GM23338 (cell line): Measurements from ENCODE around the gene NPC1L1. TPM values are rescaled to one million over a fixed set of nuclear protein-coding genes. Genes with fewer than 3 reads are reported as not detected.

Experiments
- ATAC-seq: fragments of 200-7000 bp; cut with Tn5 transposase; 3 replicates; pipeline ENCODE4 v1.9.1; 2020
- DNase-seq: peaks from one replicate; pipeline ENCODE4 v3.0.0-alpha.2; 2015; ENCODE audit warnings: low spot score
- H2AFZ ChIP-seq: fragments of 200-600 bp; sonication (generic); 2 replicates; pipeline ENCODE4 v1.8.0; 2016; ENCODE audit warnings: antibody characterized with exemption, mild to moderate bottlenecking, moderate library complexity
- H3F3A ChIP-seq: fragments of 200-600 bp; sonication (generic); replicated peaks from 2 replicates; pipeline ENCODE4 v1.8.0; 2017; ENCODE audit warnings: antibody characterized with exemption, mixed run types, low read depth
- H3K27ac ChIP-seq: fragments of 200-600 bp; sonication (generic); 2 replicates; pipeline ENCODE4 v1.6.1; 2016; ENCODE audit warnings: low read depth
- H3K27me3 ChIP-seq: fragments of 200-600 bp; sonication (generic); 2 replicates; pipeline ENCODE4 v1.8.0; 2016; ENCODE audit warnings: mild to moderate bottlenecking, mixed run types, moderate library complexity; ENCODE audit not compliant: insufficient read depth
- H3K36me3 ChIP-seq: fragments of 200-600 bp; sonication (generic); 2 replicates; pipeline ENCODE4 v1.8.0; 2016; ENCODE audit warnings: mild to moderate bottlenecking; ENCODE audit not compliant: insufficient read depth
- H3K4me1 ChIP-seq: fragments of 200-600 bp; sonication (generic); 2 replicates; pipeline ENCODE4 v1.8.0; 2016; ENCODE audit warnings: mild to moderate bottlenecking, moderate library complexity; ENCODE audit not compliant: insufficient read depth
- H3K4me2 ChIP-seq: fragments of 200-600 bp; sonication (generic); 2 replicates; pipeline ENCODE4 v1.7.1; 2017; ENCODE audit warnings: mixed run types
- H3K4me3 ChIP-seq: fragments of 200-600 bp; sonication (generic); 2 replicates; pipeline ENCODE4 v1.6.1; 2016; ENCODE audit warnings: mixed run types
- H3K79me2 ChIP-seq: fragments of 200-600 bp; sonication (generic); replicated peaks from 2 replicates; pipeline ENCODE4 v1.8.0; 2017; ENCODE audit warnings: mild to moderate bottlenecking; ENCODE audit not compliant: insufficient read depth
- H3K9me2 ChIP-seq: fragments of 200-600 bp; sonication (generic); 2 replicates; pipeline ENCODE4 v1.8.0; 2017; ENCODE audit not compliant: insufficient read depth
- H4K20me1 ChIP-seq: fragments of 200-600 bp; sonication (generic); replicated peaks from 2 replicates; pipeline ENCODE4 v1.8.0; 2017; ENCODE audit warnings: mild to moderate bottlenecking; ENCODE audit not compliant: insufficient read depth
- H3K27ac Mint-ChIP-seq: 2 replicates; pipeline ENCODE4 v1.8.0; 2020; ENCODE audit warnings: inconsistent platforms, mild to moderate bottlenecking, moderate library complexity, mixed read lengths
- H3K27me3 Mint-ChIP-seq: 3 replicates; pipeline ENCODE4 v1.8.0; 2022; ENCODE audit warnings: low read depth, mild to moderate bottlenecking, moderate library complexity, mixed read lengths, inconsistent platforms; ENCODE audit not compliant: insufficient read depth, poor library complexity
- H3K36me3 Mint-ChIP-seq: 3 replicates; pipeline ENCODE4 v1.8.0; 2021; ENCODE audit warnings: low read depth, mild to moderate bottlenecking, inconsistent platforms, moderate library complexity, mixed read lengths
- H3K4me1 Mint-ChIP-seq: 3 replicates; pipeline ENCODE4 v1.8.0; 2020; ENCODE audit warnings: mild to moderate bottlenecking, inconsistent platforms, mixed read lengths
- H3K4me3 Mint-ChIP-seq: 3 replicates; pipeline ENCODE4 v1.8.0; 2021; ENCODE audit warnings: moderate library complexity, mild to moderate bottlenecking, inconsistent platforms, mixed read lengths
- H3K9me3 Mint-ChIP-seq: 3 replicates; pipeline ENCODE4 v1.8.0; 2020; ENCODE audit warnings: moderate library complexity, mild to moderate bottlenecking, inconsistent platforms, mixed read lengths
- CTCF ChIP-seq, 2 experiments: fragments of 200-600 bp in 1 of 2; sonication (generic) in 1 of 2; conservative IDR thresholded peaks; 2 replicates each; pipeline versions ENCODE4 v1.5.1 to v1.6.1; 2016 to 2017; ENCODE audit warnings: antibody characterized with exemption in 2 of 2, low read depth in 2 of 2, mild to moderate bottlenecking in 2 of 2, moderate library complexity in 1 of 2
- EZH2 ChIP-seq: fragments of 200-600 bp; sonication (generic); IDR thresholded peaks from one replicate; pipeline ENCODE4 v1.8.0; 2017; ENCODE audit warnings: antibody characterized with exemption, mild to moderate bottlenecking, low read depth; ENCODE audit not compliant: unreplicated experiment
- EZH2phosphoT487 ChIP-seq: fragments of 200-600 bp; sonication (generic); IDR thresholded peaks from one replicate; pipeline ENCODE4 v1.8.1; 2018; ENCODE audit warnings: antibody characterized with exemption; ENCODE audit not compliant: unreplicated experiment
- JUNB ChIP-seq: IDR thresholded peaks from one replicate; pipeline ENCODE4 v1.6.1; 2016; ENCODE audit warnings: antibody characterized with exemption; ENCODE audit not compliant: unreplicated experiment
- NANOG ChIP-seq: IDR thresholded peaks from 2 replicates; pipeline ENCODE4 v1.6.1; 2016; ENCODE audit warnings: antibody characterized with exemption, borderline replicate concordance
- POLR2AphosphoS5 ChIP-seq: IDR thresholded peaks from 2 replicates; pipeline ENCODE4 v1.6.1; 2016; ENCODE audit warnings: antibody characterized with exemption, low read depth
- REST ChIP-seq: IDR thresholded peaks from one replicate; pipeline ENCODE4 v1.6.1; 2018; ENCODE audit warnings: antibody characterized with exemption; ENCODE audit not compliant: unreplicated experiment
- STAT1 ChIP-seq: IDR thresholded peaks from one replicate; pipeline ENCODE4 v1.6.1; 2016; ENCODE audit warnings: antibody characterized with exemption; ENCODE audit not compliant: unreplicated experiment
- ZNF114 ChIP-seq: fragments of 250-450 bp; sonication (Bioruptor Pico); IDR thresholded peaks from 2 replicates; pipeline ENCODE4 v1.5.0; 2020; ENCODE audit warnings: mild to moderate bottlenecking, moderate library complexity
- ZNF331 ChIP-seq: fragments of 250-450 bp; sonication (Bioruptor Pico); IDR thresholded peaks from 2 replicates; pipeline ENCODE4 v1.5.0; 2020; ENCODE audit warnings: low read depth, mild to moderate bottlenecking, moderate library complexity
- polyA plus RNA-seq: library from polyadenylated mRNA; unstranded; fragments of >200 nt; fragmentation: Nextera tagmentation; extraction: Ambion mirVana; gene quantifications from 2 replicates; pipeline ENCODE4 v1.2.1, GENCODE V29; 2016
- total RNA-seq: library from RNA; depleted of rRNA; stranded (reverse); fragments of >200 nt; shearing (Covaris generic); gene quantifications from 2 replicates; pipeline ENCODE4 v1.2.3, GENCODE V29; 2014
- TF ChIP-seq, protein P1 (sequence below): fragments of 250-450 bp; sonication (Bioruptor Pico); IDR thresholded peaks from 2 replicates; pipeline ENCODE4 v1.5.0; 2020; ENCODE audit warnings: mild to moderate bottlenecking, moderate library complexity
- TF ChIP-seq, protein P2 (sequence below): IDR thresholded peaks from 2 replicates; pipeline ENCODE4 v1.6.1; 2016; ENCODE audit warnings: antibody characterized with exemption

Gene NPC1L1
- total and polyA plus RNA-seq, 2 experiments from 2014 or later, result 0.03 TPM; not detected in 1

DNA sequence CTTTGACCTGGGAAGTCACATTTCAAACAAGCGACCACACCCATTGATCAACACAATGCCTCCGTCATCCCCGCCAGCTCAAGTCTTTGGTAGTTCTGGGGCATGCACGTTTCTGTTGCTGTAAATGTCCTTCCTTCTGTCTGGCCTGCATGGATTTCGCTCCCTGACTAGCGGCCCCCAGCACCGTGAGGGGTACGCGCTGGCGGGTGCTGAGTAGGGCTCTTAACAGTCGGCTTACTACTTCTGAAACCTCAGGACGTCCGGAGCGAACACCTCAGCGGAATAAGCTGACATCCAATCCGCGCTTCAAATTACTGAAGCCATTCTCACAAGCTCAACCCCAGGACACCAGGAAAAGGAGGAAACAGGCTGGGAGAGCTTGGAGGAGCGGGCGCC is 51.2 kb downstream of the NPC1L1 start (continued):
- TF ChIP-seq, protein P1, sequence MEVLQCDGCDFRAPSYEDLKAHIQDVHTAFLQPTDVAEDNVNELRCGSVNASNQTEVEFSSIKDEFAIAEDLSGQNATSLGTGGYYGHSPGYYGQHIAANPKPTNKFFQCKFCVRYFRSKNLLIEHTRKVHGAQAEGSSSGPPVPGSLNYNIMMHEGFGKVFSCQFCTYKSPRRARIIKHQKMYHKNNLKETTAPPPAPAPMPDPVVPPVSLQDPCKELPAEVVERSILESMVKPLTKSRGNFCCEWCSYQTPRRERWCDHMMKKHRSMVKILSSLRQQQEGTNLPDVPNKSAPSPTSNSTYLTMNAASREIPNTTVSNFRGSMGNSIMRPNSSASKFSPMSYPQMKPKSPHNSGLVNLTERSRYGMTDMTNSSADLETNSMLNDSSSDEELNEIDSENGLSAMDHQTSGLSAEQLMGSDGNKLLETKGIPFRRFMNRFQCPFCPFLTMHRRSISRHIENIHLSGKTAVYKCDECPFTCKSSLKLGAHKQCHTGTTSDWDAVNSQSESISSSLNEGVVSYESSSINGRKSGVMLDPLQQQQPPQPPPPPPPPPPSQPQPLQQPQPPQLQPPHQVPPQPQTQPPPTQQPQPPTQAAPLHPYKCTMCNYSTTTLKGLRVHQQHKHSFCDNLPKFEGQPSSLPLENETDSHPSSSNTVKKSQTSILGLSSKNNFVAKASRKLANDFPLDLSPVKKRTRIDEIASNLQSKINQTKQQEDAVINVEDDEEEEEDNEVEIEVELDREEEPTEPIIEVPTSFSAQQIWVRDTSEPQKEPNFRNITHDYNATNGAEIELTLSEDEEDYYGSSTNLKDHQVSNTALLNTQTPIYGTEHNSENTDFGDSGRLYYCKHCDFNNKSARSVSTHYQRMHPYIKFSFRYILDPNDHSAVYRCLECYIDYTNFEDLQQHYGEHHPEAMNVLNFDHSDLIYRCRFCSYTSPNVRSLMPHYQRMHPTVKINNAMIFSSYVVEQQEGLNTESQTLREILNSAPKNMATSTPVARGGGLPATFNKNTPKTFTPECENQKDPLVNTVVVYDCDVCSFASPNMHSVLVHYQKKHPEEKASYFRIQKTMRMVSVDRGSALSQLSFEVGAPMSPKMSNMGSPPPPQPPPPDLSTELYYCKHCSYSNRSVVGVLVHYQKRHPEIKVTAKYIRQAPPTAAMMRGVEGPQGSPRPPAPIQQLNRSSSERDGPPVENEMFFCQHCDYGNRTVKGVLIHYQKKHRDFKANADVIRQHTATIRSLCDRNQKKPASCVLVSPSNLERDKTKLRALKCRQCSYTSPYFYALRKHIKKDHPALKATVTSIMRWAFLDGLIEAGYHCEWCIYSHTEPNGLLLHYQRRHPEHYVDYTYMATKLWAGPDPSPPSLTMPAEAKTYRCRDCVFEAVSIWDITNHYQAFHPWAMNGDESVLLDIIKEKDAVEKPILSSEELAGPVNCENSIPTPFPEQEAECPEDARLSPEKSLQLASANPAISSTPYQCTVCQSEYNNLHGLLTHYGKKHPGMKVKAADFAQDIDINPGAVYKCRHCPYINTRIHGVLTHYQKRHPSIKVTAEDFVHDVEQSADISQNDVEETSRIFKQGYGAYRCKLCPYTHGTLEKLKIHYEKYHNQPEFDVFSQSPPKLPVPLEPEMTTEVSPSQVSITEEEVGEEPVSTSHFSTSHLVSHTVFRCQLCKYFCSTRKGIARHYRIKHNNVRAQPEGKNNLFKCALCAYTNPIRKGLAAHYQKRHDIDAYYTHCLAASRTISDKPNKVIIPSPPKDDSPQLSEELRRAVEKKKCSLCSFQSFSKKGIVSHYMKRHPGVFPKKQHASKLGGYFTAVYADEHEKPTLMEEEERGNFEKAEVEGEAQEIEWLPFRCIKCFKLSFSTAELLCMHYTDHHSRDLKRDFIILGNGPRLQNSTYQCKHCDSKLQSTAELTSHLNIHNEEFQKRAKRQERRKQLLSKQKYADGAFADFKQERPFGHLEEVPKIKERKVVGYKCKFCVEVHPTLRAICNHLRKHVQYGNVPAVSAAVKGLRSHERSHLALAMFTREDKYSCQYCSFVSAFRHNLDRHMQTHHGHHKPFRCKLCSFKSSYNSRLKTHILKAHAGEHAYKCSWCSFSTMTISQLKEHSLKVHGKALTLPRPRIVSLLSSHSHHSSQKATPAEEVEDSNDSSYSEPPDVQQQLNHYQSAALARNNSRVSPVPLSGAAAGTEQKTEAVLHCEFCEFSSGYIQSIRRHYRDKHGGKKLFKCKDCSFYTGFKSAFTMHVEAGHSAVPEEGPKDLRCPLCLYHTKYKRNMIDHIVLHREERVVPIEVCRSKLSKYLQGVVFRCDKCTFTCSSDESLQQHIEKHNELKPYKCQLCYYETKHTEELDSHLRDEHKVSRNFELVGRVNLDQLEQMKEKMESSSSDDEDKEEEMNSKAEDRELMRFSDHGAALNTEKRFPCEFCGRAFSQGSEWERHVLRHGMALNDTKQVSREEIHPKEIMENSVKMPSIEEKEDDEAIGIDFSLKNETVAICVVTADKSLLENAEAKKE (CRISPR knock-in tag), result no peak
- TF ChIP-seq JUNB (no peak), NANOG (no peak), POLR2AphosphoS5 (no peak), EZH2 (no peak)

- Mint-ChIP-seq H3K36me3 (peaks cover 15% of the 10 kb centered on the region), H3K4me3 (peak overlapping the region; percentile 94), H3K27me3 (peaks cover 4% of the 10 kb centered on the region), H3K9me3 (no peaks in the 10 kb centered on the region; the same call in 2 of the 3 replicates), H3K4me1 (peaks cover 14% of the 10 kb centered on the region), H3K27ac (no peak overlapping the region)
- H3K4me1 ChIP-seq, result peaks cover 7% of the 10 kb centered on the region
- peak overlapping the region; percentile 98 for H3K4me3 ChIP-seq
- H4K20me1 ChIP-seq, result peaks cover 37% of the 10 kb centered on the region
- H3F3A ChIP-seq, result no peaks in the 10 kb centered on the region
- no peaks in the 10 kb centered on the region for H3K27me3 ChIP-seq
- H3K27ac ChIP-seq, result no peak overlapping the region
- no peak for DNase-seq
- H3K36me3 ChIP-seq, result peaks cover 5% of the 10 kb centered on the region; the same call in 1 of the 2 replicates
- no peaks in the 10 kb centered on the region for H3K9me2 ChIP-seq
- no peak overlapping the region for H2AFZ ChIP-seq
- peak overlapping the region; percentile 78 for H3K4me2 ChIP-seq
- peaks cover 58% of the 10 kb centered on the region for H3K79me2 ChIP-seq
- no peak for ATAC-seq
- no peak for TF ChIP-seq ZNF114 (CRISPR knock-in tag)
- TF ChIP-seq STAT1, result no peak
- TF ChIP-seq EZH2, result no peak
- TF ChIP-seq EZH2phosphoT487, result no peak
- no peak for TF ChIP-seq CTCF (conservative IDR thresholded peaks at IDR 0.05; ENCODE audit: low read depth in 2 of 2)
- TF ChIP-seq NANOG, result no peak
- TF ChIP-seq ZNF331, result no peak
- no peak for TF ChIP-seq REST
- TF ChIP-seq, protein P2, sequence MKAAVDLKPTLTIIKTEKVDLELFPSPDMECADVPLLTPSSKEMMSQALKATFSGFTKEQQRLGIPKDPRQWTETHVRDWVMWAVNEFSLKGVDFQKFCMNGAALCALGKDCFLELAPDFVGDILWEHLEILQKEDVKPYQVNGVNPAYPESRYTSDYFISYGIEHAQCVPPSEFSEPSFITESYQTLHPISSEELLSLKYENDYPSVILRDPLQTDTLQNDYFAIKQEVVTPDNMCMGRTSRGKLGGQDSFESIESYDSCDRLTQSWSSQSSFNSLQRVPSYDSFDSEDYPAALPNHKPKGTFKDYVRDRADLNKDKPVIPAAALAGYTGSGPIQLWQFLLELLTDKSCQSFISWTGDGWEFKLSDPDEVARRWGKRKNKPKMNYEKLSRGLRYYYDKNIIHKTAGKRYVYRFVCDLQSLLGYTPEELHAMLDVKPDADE, result no peak
These were observed 52.2 kb downstream of the NPC1L1 start for GRCh38 chr7:44488955-44489354.
